Transverse colon (tissue), 4 donors: Measurements from ENCODE around the gene SNORC. TPM values are rescaled to one million over a fixed set of nuclear protein-coding genes. Genes with fewer than 3 reads are reported as not detected.

Experiments used
- DNase-seq: peaks from one replicate; pipeline ENCODE4 v3.0.0-alpha.2; 2019
- H3K27ac ChIP-seq, 4 donors: fragments of 200-600 bp; sonication (generic); 2 replicates each; pipeline ENCODE4 v1.5.1; 2016 to 2018; ENCODE audit warnings: inconsistent platforms in 4 of 4
- H3K27me3 ChIP-seq: fragments of 200-600 bp; sonication (generic); 2 replicates; pipeline ENCODE4 v1.5.1; 2017; ENCODE audit warnings: inconsistent platforms
- H3K36me3 ChIP-seq, 4 donors: fragments of 200-600 bp; sonication (generic); 2 replicates each; pipeline ENCODE4 v1.5.1; 2017 to 2019; ENCODE audit warnings: inconsistent platforms in 4 of 4
- H3K4me1 ChIP-seq, 4 donors: fragments of 200-600 bp; sonication (generic); 2 replicates each; pipeline ENCODE4 v1.5.1; 2017 to 2020; ENCODE audit warnings: inconsistent platforms in 4 of 4
- H3K4me3 ChIP-seq, 4 donors: fragments of 200-600 bp; sonication (generic); 1 replicate in 1 of 4; 2 replicates in 3 of 4; pipeline versions ENCODE4 v1.5.1 to v1.6.1; 2017 to 2019; ENCODE audit warnings: inconsistent platforms in 4 of 4
- H3K9me3 ChIP-seq, 2 donors: fragments of 200-600 bp; sonication (generic); 2 replicates each; pipeline ENCODE4 v1.5.1; 2017 to 2019; ENCODE audit warnings: inconsistent platforms in 2 of 2
- CTCF ChIP-seq, 5 experiments: fragments of 200-600 bp in 3 of 5; fragments of 450-650 bp in 2 of 5; sonication (generic) in 3 of 5; IDR thresholded peaks; 1 replicate in 2 of 5; 2 replicates in 3 of 5; pipeline ENCODE4 v1.5.1; 2016 to 2017; ENCODE audit warnings: antibody characterized with exemption in 5 of 5, inconsistent platforms in 3 of 5, mild to moderate bottlenecking in 2 of 5, moderate library complexity in 1 of 5
- EP300 ChIP-seq: sonication (generic); formaldehyde crosslinking; IDR thresholded peaks from one replicate; pipeline ENCODE4 v1.6.1; 2017; ENCODE audit warnings: antibody characterized with exemption, low read depth
- POLR2A ChIP-seq: fragments of 450-650 bp; IDR thresholded peaks from one replicate; pipeline ENCODE4 v1.6.1; 2016; ENCODE audit warnings: antibody characterized with exemption, mild to moderate bottlenecking, moderate library complexity
- POLR2AphosphoS5 ChIP-seq, 3 donors: sonication (generic); formaldehyde crosslinking; IDR thresholded peaks; one replicate each; pipeline ENCODE4 v1.6.1; 2016; ENCODE audit warnings: antibody characterized with exemption in 3 of 3
- WGBS, 2 donors: methylation state at CpG; one replicate each; pipeline ENCODE4 v1.1.5; 2018; ENCODE audit warnings: low coverage in 1 of 2; 5-methylcytosine and 5-hydroxymethylcytosine counted together
- in situ Hi-C, 4 donors: fragments of 200-750 bp; cut with MboI; loops; one replicate each; pipeline versions ENCODE4 v1.15.0 to v1.15.1; 2017; ENCODE audit warnings: low sequenced_read_pairs in 3 of 4, low pct_ligation_motif_present in 1 of 4, low pct_unique_long_range_greater_than_20kb in 1 of 4
- intact Hi-C: fragments of 100-400 bp; cut with DNase I; formaldehyde crosslinking; loops from one replicate; pipeline ENCODE4 v1.15.1; 2023; ENCODE audit warnings: low total_unique reads
- total RNA-seq, 4 donors: library from RNA; depleted of rRNA; stranded (reverse); fragments of >200 nt; gene quantifications; one replicate each; pipeline ENCODE4 v1.1.0, GENCODE V29; 2016

The SNORC gene
- total RNA-seq, 4 donors from 2014 or later: 13.9 to 45.6 (median 17.2) TPM

GRCh38 chr2:232920055-232920454 lies 50.0 kb downstream of the SNORC start:
- WGBS, 2 donors: 80 to 83% methylated on average over 2 to 11 of the region's 11 CpGs
- in situ Hi-C loops: no loop called here
- no peak for TF ChIP-seq POLR2A
- TF ChIP-seq POLR2AphosphoS5 (IDR thresholded peaks at IDR 0.05): no peak
- TF ChIP-seq CTCF (IDR thresholded peaks at IDR 0.05): no peak
- TF ChIP-seq EP300: no peak
- intact Hi-C loops: no loop called here
- Histone ChIP-seq H3K27me3 (peaks cover 9% of the 10 kb centered on the region), H3K36me3 (no peaks in the 10 kb centered on the region), H3K9me3 (no peaks in the 10 kb centered on the region), H3K27ac (no peak overlapping the region), H3K4me3 (no peak overlapping the region), H3K4me1 (no peaks in the 10 kb centered on the region)
- DNase-seq: no peak

GRCh38 chr2:232920760-232921159 lies 50.7 kb downstream of the SNORC start:
- no peak for DNase-seq
- no peak overlapping the region for H3K4me3 ChIP-seq
- no peak overlapping the region for H3K27ac ChIP-seq
- 25 to 79% methylated on average over 1 to 3 of the region's 3 CpGs for WGBS, 2 donors
- H3K36me3 ChIP-seq: no peaks in the 10 kb centered on the region
- in situ Hi-C loops: no loop called here
- no peaks in the 10 kb centered on the region for H3K9me3 ChIP-seq
- H3K27me3 ChIP-seq: peaks cover 15% of the 10 kb centered on the region
- H3K4me1 ChIP-seq: no peaks in the 10 kb centered on the region
- no peak for TF ChIP-seq POLR2AphosphoS5 (IDR thresholded peaks at IDR 0.05)
- TF ChIP-seq CTCF (IDR thresholded peaks at IDR 0.05): no peak
- no peak for TF ChIP-seq POLR2A
- no peak for TF ChIP-seq EP300
- intact Hi-C loops: no loop called here

GRCh38 chr2:232924433-232924832 lies 54.4 kb downstream of the SNORC start:
- Histone ChIP-seq H3K27ac (no peak overlapping the region), H3K9me3 (no peaks in the 10 kb centered on the region), H3K4me1 (peaks cover 6 to 16% (median 13%) of the 10 kb centered on the region in 4 donors), H3K36me3 (no peaks in the 10 kb centered on the region), H3K27me3 (peaks cover 44% of the 10 kb centered on the region), H3K4me3 (no peak overlapping the region)
- no peak for TF ChIP-seq POLR2A
- TF ChIP-seq EP300: no peak
- no peak for TF ChIP-seq CTCF (IDR thresholded peaks at IDR 0.05)
- TF ChIP-seq POLR2AphosphoS5 (IDR thresholded peaks at IDR 0.05): no peak
- intact Hi-C loops (no loop called here), in situ Hi-C loops (no loop called here)
- no peak for DNase-seq

GRCh38 chr2:232925153-232925820 lies 55.2 kb downstream of the SNORC start:
- Histone ChIP-seq H3K36me3 (no peaks in the 10 kb centered on the region), H3K4me1 (peaks cover 6 to 16% (median 13%) of the 10 kb centered on the region in 4 donors), H3K9me3 (no peaks in the 10 kb centered on the region), H3K27me3 (peaks cover 41% of the 10 kb centered on the region), H3K4me3 (no peak overlapping the region), H3K27ac (no peak overlapping the region)
- in situ Hi-C loops (no loop called here), intact Hi-C loops (no loop called here)
- 64 to 80% methylated on average over 1 to 11 of the region's 11 CpGs for WGBS, 2 donors
- no peak for DNase-seq
- no peak for TF ChIP-seq POLR2A
- no peak for TF ChIP-seq POLR2AphosphoS5 (IDR thresholded peaks at IDR 0.05)
- no peak for TF ChIP-seq EP300
- TF ChIP-seq CTCF (IDR thresholded peaks at IDR 0.05): no peak
